CD4-positive, alpha-beta T cell treated with Interleukin-6 at 100 ng/mL for 8 hours (primary cell): ENCODE results near the gene CST2.
"Not testable (repeated sequence)": the region's sequence is repeated elsewhere in the genome, so short reads cannot be mapped to it uniquely, and the experiment has no call there.

Experiments
- DNase-seq: peaks from one replicate; pipeline ENCODE4 v3.0.0-alpha.2; 2020; ENCODE audit warnings: mixed read lengths, low spot score

The CST2 gene

GRCh38 chr20:23826541-23827021 is at the start of gene CST2:
TSS of gene CST2 (minus strand) at chr20:23826729. CDS start at chr20:23826660, 69 bp downstream.
- DNase-seq = no peak

- DNase-seq = no peak
These were observed 49.2 kb upstream of the CST2 start for GRCh38 chr20:23875606-23876237.

GRCh38 chr20:23874747-23875146 is 48.2 kb upstream of the CST2 start:
- DNase-seq = no peak

- DNase-seq = no peak
These were observed 47.0 kb upstream of the CST2 start for GRCh38 chr20:23873370-23874015.

- DNase-seq = no peak
These were observed 45.5 kb upstream of the CST2 start for GRCh38 chr20:23872065-23872464.

GRCh38 chr20:23870461-23870860 is 43.9 kb upstream of the CST2 start:
- DNase-seq = no peak

- no peak for DNase-seq
These were observed 43.0 kb upstream of the CST2 start for GRCh38 chr20:23869520-23869919.

- no peak for DNase-seq
These were observed 41.8 kb upstream of the CST2 start for GRCh38 chr20:23868321-23868720.

- DNase-seq = no peak
These were observed 40.7 kb upstream of the CST2 start for GRCh38 chr20:23867152-23867776.

- not testable (repeated sequence) for DNase-seq
These were observed 34.2 kb upstream of the CST2 start for GRCh38 chr20:23860771-23861170.

GRCh38 chr20:23857962-23858595 is 31.6 kb upstream of the CST2 start:
- DNase-seq = no peak

- no peak for DNase-seq
These were observed 30.2 kb upstream of the CST2 start for GRCh38 chr20:23856736-23857135.

GRCh38 chr20:23856226-23856625 is 29.7 kb upstream of the CST2 start:
- DNase-seq = no peak

GRCh38 chr20:23841693-23842092 is 15.2 kb upstream of the CST2 start:
- DNase-seq = no peak

- no peak for DNase-seq
These were observed 9.2 kb upstream of the CST2 start for GRCh38 chr20:23835716-23836115.

GRCh38 chr20:23832775-23833513 is 6.4 kb upstream of the CST2 start:
- DNase-seq = no peak

- not testable (repeated sequence) for DNase-seq
These were observed 5.4 kb upstream of the CST2 start for GRCh38 chr20:23831961-23832360.

GRCh38 chr20:23823621-23824324 is 2.8 kb downstream of the CST2 start:
- no peak for DNase-seq

- DNase-seq = no peak
These were observed 3.4 kb downstream of the CST2 start for GRCh38 chr20:23823111-23823510.

- DNase-seq = no peak
These were observed 6.0 kb downstream of the CST2 start for GRCh38 chr20:23820493-23820892.

GRCh38 chr20:23811559-23811958 is 15.0 kb downstream of the CST2 start:
- not testable (repeated sequence) for DNase-seq
